ENCODE data around the gene USP31.
"Not testable (repeated sequence)": the region's sequence is repeated elsewhere in the genome, so short reads cannot be mapped to it uniquely, and the experiment has no call there.

The USP31 gene

DNA sequence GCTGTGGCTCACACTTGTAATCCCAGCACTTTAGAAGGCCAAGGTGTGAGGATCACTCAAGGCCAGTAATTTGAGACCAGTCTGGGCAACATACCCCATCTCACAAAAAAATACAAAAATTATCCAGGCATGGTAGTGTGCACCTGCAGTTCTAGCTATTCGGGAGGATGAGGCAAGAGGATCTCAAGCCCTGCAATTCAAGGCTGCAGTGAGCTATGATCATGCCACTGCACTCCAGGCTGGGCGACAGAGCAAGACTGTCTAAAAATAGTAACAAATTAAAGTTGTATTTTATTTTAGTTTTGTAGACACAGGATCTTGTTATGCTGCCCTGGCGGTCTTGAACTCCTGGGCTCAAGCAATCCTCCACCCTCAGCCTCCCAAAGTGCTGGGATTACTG, 18.2 kb downstream of the USP31 start:
- DNase-seq: no peak

DNA sequence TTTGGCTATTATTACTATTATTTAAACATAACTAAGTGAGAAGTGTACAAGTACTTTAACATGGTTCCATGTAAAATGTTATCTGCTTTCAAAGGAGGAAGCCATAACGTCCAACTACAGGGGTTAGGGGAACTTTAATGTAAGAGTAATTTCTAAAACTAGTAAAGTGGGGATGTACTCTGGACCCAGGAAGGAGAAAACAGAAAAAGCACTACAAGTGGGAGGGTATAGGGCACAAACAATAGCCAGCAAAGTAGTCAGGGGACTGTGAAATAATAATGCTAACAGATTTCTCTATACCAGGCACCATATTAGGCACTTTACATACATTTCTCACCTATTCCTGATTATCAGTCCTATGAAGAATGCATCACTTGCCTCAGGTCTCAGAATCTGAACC, 19.6 kb downstream of the USP31 start:
- no peak for DNase-seq

DNA sequence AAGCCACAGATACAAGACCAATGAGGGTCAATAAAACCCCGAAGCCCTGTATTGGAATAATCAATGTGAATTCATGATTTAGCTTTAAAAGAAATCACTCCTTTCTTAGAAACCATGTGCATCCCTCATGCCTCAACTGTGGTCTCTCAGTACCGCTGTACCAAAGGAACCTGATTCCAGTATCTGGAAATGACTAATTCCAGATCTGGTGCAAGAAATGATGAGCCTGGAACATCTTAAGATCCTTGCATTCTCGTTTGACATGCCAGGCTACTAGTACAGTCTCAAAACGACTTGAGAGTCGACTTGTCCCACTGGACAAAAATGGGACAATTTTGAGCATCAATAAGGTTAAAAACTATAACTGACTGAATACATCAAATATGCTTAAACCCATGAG, 21.2 kb downstream of the USP31 start:
- no peak for DNase-seq

DNA sequence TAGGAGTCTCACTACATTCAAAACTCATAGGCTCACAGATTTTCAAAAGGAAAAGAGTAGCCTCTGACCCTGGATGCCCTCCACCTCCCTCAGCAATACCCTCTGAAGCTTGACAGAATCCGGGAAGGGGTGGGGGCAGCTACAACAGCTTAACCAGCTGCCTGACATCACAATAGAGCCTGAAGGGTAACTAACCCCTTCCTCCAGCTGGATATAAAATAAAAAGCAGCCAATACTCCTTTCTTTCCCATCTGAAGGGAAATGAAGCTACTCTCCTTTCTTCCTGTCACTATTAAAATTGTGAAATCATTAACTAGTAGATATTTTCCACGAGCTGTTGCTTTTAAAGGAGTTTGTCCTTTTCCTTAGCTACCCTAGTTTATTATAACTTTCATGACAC, 24.0 kb downstream of the USP31 start:
- no peak for DNase-seq

DNA sequence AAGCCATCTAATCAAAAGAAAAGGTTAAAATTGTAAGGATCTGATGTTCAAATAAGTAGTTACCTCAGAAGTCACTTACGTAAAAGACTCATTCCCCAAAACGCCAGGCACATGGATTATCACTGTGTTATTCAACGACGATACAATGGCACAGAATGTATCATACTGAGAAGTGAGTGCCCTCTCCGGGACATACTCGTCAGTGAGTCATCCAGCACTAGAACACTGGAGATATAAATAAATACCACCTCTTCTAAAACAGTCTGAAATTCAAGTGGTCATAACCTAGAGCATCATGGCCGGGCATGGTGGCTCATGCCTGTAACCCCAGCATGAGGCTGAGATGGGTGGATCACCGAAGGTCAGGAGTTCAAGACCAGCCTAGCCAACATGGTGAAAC, 24.9 kb downstream of the USP31 start:
- DNase-seq: no peak

DNA sequence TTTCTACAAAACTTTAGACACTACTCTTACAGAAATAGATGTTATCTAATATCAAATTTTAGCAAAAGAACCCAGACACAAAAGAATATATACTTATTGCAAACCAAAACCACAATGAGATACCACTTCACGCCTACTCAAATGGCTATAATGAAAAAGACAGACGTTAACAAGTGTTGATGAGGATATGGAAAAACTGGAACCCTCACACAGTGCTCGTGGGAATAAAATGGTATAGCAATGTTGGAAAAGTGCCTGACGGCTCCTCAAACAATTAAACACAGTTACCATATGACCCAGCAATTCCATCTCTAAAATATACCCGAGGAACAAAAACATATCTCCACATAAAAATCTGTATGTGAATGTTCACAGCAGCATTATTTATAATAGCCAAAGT, 27.1 kb downstream of the USP31 start:
- no peak for DNase-seq

DNA sequence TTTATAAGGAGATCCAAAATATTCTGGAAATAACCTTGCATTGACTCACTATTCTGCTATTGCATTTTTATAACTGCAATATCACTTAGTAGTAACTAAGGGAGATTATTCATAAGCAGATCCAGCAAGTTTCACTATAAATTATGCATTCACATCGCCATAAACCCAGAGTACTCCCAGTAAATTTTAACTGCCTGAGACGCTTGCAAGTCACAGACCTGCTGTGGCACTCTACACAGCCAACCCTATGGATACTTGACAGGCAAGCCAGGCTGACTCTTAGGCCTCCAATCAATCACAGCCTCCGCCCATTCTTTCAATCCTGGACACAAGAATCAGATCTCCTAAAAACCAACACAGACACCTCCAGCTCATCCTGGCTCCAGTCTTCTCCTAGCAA, 28.2 kb downstream of the USP31 start:
- DNase-seq: no peak

DNA sequence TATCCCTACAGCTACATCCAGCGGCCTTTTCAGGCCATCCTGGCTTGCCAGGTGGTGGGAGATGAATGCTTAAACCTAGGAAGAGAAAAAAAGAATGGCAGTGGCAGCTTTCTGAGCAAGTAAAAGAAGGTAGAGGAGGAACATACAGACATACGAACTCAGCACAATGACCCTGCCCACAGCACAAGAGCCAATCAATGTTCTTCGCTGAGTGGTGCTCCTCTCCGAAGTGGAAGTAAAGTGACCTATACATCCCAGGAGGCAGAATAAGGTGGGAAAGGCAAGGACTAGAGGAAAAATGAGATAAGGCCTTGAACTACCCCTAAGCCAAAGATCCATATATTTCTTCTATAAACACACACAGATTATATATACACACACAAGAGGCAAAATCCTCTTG, 28.7 kb downstream of the USP31 start:
- no peak for DNase-seq

DNA sequence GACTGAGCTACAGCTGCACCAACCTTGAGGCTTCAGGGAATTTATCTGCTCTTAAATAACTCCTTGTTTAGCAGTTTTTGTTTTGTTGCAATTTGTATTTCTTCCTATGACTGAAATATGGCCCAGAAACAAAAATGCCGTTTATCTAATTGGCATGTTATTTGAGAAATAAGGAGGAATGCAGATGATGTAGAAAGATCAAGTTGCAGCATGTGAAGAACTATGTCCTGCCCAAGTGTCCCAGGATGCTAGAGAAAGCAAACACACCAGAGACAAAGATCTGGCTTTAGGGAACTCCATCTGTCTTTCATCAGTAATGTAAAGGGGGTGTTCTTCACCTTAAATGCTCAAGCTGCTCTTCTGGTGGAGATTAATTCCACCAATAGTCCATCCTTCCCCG, 29.7 kb downstream of the USP31 start:
- DNase-seq: no peak

DNA sequence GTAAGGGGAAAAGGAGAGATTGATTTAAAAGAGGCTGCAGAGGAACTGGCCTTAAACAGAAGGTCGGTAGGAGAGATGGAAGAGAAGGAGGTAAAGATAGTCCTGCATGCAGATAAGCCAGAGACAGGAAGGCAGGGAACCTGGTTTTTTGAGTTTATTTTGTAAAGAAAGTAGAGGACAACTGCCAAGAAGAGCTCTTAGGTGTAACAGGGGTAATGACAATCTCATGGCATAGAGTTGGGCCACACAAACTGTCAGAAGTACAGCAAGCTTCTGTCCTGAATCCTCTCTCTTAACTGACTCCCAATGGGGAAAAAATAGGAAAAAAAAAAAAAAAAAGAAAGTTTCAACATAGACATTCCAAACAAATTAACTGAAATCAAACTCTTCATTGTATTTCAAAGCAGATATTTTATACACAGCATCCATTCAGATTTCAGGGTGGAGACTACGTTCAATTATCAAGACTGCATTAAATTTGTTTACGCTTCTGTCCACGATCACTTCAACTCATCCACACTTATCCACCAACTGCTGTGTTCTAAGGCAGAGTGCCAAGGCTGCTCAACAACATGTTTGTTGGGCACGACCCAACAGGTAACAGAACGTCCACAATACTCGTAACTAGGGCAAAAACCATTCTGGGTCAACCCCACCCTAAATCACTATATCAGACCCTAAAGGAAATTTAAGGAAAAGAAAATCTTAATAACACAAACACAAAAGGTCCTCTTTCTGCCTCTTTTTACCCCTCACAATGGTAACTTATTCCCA, 34.9 kb downstream of the USP31 start:
- no peak for DNase-seq

DNA sequence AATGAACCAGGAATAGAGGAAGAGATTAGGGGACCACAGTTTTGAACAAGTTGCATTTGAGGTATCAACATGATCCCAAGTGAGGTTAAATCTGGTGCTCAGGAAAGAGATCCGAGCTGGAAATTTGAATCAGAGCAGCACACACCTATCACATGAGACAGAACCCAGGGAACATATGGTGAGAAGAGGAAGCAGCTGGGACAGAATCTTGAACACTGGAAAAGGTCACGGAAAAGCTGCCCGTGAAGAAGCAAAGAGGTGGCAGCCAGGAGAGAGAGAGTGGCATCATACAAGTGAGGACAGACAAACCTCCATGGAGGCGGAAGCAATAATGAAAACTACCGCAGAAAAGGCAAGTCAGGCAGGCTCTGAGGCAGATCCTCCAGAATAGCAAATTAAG, 36.1 kb downstream of the USP31 start:
- no peak for DNase-seq

DNA sequence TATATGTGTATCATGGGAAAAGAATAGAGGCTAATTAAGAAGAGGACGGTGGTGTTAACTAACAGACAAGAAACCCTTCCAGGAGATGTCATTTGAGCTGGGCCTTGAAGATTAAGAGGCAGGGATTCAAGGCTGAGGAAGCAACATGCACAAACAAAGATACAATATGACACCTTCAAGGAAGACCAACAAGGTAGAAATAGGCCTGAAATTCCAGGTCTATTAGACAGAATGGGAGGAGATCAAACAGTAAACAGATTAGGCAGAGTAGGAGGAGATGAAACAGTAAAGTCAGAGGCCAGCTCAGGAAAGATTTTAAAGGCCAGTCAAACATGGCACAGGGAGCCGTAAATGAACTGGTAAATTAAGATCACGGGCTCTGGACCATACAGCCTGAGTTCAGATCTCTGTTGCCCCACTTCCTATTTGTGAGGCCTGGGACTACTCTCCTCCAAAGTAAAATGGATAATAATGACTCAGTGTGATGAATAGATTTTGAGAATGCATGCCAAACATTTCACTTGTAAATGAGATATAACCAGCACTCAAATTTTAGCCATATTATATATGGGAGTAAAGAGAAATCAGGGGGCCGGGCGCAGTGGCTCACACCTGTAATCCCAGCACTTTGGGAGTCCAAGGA, 38.9 kb downstream of the USP31 start:
- DNase-seq: no peak

DNA sequence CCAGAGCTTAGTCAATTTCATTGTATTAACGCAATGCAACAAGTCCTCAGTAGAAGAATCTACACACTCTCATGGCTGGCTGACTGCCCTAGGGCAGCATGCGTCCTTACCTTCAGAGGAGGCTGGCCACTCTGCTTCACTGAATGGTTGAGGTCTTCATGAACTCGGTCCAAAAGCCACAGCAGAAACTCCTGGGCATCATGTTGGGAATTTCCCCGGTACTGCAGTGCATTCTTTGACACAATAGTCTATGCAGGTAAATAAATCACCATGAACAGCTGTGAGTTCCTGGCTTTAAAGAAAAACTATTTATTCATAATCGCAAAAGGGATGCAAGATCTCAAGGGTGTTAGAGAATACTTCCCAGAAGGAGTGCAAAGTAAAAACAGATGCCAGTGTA, 41.3 kb downstream of the USP31 start:
- no peak for DNase-seq

DNA sequence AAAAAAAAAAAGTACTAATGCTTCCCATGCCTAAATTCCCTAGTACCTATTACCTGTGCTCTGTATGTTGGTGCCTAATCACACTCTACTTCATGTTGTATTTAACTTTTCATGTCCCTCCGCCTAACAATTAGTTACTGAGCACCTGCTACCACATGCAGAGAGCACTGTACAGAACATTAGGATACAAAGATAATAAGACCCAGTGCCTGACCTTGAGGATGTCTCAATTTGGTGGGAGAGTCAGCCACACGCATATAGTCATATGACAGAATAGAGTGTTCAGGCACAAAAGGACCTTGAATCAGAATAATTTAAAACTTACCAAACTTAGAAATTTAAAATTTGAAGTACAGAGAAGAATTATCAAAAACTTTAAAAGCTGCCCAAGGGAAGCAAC, 42.1 kb downstream of the USP31 start:
- no peak for DNase-seq

DNA sequence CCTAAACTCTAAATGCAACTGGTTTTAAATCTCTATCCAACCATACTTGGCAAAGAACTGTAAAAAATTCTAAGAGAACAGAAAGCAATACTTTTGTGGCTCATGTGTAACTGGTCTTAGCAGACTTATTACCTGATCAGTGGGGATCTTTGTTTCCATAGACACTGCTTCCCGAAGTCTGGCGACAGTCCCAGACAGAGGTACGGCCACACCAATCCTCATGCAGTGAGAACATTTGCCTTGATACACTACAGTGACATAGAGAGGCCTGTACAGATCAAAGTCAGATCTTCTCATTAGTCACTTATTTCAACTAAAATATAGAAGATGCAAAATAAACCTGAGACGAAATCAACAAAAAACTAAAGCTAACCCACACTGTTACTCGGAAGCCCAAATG, 43.9 kb downstream of the USP31 start:
- DNase-seq: no peak

DNA sequence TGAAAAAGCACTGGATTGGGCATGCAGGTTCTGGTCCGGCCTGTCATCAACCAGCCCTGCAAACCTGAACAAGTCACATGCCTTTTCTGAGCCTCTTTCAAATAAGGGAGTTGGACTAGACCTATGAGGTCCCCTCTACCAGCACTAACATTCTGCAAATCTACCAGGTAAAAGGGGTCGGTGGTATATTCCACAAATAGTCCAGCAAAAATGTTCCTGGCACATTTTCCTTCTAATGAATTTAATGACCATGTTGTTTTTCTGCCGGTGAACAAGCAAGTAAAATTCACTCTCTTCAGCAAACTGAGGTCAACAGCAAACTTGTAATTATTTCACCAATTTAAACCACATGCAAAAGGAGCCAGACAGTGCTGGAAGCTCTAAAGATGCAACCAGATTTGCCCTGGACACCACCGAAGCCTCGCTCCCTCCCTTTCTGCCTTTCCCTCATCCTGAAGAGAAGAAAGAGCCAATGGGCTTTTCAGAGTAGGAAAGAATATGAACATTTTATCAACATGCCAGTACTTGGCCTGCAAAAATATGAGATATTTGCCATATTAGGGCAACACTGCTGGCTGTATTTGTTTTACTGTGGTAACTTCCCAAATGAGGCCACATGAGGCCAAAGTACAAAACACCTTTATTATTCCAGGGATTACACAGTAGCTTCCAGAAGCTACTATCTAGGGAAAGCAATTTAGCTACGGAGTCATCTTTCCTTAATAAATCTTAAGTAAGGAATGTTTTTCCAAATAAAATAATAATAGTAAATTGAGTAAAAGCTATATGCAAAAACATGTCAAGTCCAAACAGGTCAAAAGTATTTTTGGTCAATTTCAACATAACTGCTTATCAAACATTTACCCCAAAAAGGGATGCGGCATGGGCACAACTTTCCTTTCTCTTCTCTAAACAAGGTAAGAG, 45.0 kb downstream of the USP31 start:
- DNase-seq: no peak

DNA sequence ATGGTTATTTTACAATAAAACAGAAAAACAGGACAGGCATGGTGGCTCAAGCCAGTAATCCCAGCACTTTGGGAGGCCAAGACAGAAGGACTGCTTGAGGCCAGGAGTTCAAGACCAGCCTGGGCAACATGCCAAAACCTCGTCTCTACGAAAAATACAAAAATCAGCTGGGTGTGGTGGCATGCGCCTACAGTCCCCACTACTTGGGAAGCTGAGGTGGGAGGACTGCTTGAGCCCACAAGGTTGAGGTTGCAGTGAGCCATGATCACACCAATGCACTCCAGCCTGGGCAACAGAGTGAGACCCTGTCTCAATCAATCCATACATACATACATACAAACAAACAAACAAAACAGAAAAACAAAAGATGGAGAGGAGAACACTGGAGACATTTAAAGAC, 45.6 kb downstream of the USP31 start:
- no peak for DNase-seq

DNA sequence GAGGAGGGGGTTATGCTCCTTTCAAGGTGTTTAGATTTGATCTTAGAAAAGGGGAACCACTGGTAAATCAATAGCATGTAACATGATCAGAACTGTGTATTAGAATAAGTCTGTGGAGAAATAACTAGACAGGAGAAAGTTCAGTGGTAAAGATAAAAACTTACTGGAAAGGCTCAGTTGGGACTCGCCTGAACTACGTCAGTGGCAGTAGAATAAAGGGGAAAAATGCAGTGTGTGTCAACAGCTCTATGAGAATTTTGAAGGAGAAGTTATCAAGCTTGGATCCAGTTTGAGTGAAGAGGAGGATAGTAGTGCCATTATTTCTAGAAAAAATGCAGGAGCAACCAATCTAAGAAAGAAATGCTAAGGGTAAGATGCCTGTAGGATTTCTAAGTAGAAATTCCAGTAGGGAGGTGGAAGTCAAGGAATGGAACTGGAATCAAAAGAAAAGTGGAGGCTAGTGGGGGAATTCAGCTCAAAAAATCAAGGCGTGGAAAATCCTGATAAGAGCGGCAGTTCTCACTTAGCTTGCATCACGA, 48.2 kb downstream of the USP31 start:
- DNase-seq: no peak

DNA sequence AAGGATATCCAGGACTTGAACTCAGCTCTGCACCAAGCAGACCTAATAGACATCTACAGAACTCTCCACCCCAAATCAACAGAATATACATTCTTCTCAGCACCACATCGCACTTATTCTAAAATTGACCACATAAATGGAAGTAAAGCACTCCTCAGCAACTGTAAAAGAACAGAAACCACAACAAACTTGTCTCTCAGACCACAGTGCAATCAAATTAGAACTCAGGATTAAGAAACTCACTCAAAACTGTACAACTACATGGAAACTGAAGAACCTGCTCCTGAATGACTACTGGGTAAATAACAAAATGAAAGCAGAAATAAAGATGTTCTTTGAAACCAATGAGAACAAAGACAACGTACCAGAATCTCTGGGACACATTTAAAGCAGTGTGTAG, 52.8 kb downstream of the USP31 start:
- not testable (repeated sequence) for DNase-seq

DNA sequence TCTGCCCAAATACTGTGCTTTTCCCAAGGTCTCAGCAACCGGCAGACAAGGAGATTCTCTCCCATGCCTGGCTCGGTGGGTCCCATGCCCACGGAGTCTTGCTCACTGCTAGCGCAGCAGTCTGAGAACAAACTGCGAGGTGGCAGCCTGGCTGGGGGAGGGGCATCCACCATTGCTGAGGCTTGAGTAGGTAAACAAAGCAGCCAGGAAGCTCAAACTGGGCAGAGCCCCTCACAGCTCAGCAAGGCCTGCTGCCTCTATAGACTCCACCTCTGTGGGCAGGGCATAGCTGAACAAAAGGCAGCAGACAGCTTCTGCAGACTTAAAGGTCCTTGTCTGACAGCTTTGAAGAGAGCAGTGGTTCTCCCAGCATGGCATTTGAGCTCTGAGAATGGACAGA, 55.1 kb downstream of the USP31 start:
- DNase-seq: not testable (repeated sequence)

DNA sequence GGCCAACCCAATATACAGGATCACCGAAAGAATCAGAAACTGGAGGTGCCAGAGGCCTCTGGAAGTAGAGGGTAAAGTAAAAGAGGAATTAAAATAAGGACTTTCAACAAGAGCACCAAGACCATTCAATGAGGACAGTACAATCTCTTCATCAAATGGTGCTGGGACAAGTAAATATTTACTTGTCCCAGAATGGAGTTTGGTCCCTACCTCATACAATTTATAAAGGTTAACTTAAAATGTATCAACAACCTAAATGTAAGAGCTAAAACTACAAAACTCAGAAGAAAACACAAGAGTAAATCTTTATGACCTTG, 56.5 kb downstream of the USP31 start:
- no peak for DNase-seq

DNA sequence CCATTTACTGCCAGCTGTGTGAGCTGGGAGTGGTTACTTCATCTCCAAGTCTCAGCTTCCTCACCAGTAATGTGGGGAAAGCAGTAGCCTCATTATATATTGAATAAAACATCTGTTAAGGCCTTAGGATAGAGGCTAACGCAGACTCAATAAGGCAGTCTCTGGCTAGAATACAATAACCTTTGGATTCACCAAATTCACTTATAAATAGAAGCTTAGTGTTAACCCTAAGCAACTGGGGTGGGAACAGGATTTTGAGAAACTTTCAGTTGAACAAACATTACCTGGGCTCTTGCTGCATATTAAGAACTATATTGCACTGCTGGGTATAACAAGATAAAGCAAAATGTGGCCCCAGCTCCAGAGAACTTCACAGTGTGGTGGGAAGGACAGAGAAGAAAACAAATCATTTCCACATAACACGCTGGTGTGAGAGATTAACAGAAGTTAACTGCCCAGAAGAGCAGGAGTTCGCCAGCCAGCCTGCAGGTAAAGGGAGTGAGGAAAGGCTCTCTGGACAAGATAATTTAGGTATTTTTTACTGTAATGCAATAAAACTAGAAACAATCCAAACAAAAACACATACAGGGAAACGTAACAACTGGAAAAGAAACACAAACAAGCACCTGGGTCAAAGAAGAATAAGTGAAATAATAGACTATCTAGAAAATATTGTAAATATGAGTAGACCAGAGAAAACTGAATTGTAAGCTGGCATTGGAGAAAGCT, 57.0 kb downstream of the USP31 start:
- no peak for DNase-seq

DNA sequence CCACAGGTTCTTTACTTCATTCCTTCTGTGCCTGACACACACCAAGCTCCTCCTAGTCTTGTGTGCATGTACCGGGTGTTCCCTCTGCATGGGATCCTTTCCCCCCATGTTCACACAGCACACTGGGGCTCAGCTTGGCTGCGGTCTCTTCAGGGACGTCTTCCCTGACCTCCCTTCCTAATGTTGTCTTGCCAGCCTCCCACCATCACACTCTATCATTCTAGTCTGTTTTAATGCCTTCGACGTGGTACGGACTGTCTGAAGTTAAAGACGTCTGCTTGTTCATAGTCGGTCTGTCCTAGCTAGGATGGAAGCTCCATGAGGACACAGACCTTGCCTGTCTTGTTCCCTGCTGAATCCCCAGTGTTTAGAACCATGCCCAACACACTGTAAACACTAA, 60.1 kb downstream of the USP31 start:
- DNase-seq: no peak
